ENCODE results near the gene NEDD8.

GRCh38 chr14:24172261-24172860 lies 59.8 kb downstream of the NEDD8 start:
- no peak for TF ChIP-seq CTCF (IDR thresholded peaks at IDR 0.05; ENCODE audit: poor library complexity, severe bottlenecking)
- TF ChIP-seq POLR2AphosphoS5 (IDR thresholded peaks at IDR 0.05) = no peak
